Activated T-cell treated with anti-CD3 and anti-CD28 coated beads, Interleukin-2, amount 50 U/mL, for 4 hours (primary cell): ENCODE results near the gene ANKDD1A. TPM values are rescaled to one million over a fixed set of nuclear protein-coding genes. Genes with fewer than 3 reads are reported as not detected.
A peak's percentile ranks its signal among the peaks of the same experiment; 100 is the strongest.

Experiments used
- ATAC-seq, 2 donors: fragments of 200-7000 bp; cut with Tn5 transposase; one replicate each; pipeline ENCODE4 v1.10.0; 2021
- DNase-seq: peaks from one replicate; pipeline ENCODE4 v3.0.0-alpha.2; 2020
- H3K27me3 Mint-ChIP-seq: one replicate; pipeline ENCODE4 v1.8.0; 2021; ENCODE audit warnings: low read depth, mixed read lengths
- H3K36me3 Mint-ChIP-seq: one replicate; pipeline ENCODE4 v1.8.0; 2022; ENCODE audit warnings: mixed read lengths; ENCODE audit not compliant: insufficient read depth
- H3K4me1 Mint-ChIP-seq: one replicate; pipeline ENCODE4 v1.8.0; 2021; ENCODE audit warnings: low read depth, mixed read lengths
- H3K4me3 Mint-ChIP-seq: one replicate; pipeline ENCODE4 v1.8.0; 2021; ENCODE audit warnings: mild to moderate bottlenecking, moderate library complexity, mixed read lengths
- H3K9me3 Mint-ChIP-seq: one replicate; pipeline ENCODE4 v1.8.0; 2021; ENCODE audit warnings: mixed read lengths
- total RNA-seq, 3 donors: library from RNA; stranded (reverse); gene quantifications; one replicate each; pipeline ENCODE4 v1.2.1, GENCODE V29; 2021

ANKDD1A gene
- total RNA-seq, 3 donors from 2014 or later = 0.63 to 2.4 (median 1.4) TPM

DNA sequence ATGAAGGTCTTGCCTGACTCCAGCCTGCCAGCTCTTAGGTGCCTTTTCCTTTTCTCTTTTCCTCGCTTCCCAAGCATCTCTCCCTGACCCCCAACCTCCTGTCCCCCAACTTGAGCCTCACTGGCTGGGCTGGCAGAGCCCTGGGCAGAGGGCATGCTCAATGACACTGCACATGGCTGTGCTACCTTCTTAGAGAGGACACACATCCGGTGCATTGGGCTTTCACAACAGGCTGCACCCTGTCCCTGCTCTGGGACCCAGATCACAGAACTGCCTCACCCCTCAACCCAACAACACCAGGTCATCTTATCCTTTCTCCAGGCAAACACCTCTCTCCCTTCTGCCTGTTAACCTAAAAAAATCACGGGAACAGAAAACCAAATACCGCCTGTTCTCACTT is 7.5 kb upstream of the ANKDD1A start:
- Mint-ChIP-seq H3K27me3 (no peaks in the 10 kb centered on the region), H3K36me3 (peaks cover 2% of the 10 kb centered on the region), H3K4me3 (no peak overlapping the region), H3K9me3 (peaks cover 6% of the 10 kb centered on the region), H3K4me1 (peaks cover 38% of the 10 kb centered on the region)
- DNase-seq = no peak
- no peak for ATAC-seq

DNA sequence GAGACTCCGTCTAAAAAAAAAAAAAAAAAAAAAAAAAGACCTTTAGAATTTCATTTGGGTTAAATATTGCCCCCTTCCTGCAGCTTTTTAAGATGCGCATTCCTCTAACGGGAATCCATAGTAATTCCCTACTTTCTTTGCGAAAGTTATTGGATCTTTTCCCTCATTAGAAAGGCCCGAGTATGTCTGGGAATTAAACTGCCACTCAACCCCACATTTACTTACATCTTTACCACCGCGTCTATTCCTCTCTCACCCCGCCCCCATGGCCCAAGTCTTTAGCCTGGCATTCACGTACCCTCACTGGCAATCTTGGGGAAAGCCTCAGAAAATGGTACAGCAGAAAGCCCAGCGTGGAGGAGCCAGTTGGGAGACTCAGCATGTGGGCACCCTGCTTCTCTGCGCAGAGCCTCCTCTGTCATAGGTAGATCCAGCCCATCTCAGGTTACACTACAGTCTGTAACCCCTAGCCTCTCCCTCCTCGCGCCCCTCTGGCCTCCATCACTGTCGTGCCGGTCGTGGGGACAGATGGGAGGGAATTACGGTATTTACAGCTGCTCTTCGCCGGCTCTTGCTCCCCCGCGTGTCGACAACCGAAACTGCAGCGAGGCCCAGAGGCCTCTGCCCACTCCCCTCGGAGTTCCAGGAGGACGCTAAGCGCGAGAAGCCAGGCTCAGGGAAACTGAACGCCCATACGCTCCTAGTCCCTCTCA is 6.4 kb upstream of the ANKDD1A start:
- H3K36me3 Mint-ChIP-seq = no peaks in the 10 kb centered on the region
- peaks cover 6% of the 10 kb centered on the region for H3K9me3 Mint-ChIP-seq
- DNase-seq = peak; percentile 79
- H3K4me1 Mint-ChIP-seq = peaks cover 37% of the 10 kb centered on the region
- no peaks in the 10 kb centered on the region for H3K27me3 Mint-ChIP-seq
- peak overlapping the region; percentile 73 for H3K4me3 Mint-ChIP-seq
- ATAC-seq = peak; percentile 93 to 95

DNA sequence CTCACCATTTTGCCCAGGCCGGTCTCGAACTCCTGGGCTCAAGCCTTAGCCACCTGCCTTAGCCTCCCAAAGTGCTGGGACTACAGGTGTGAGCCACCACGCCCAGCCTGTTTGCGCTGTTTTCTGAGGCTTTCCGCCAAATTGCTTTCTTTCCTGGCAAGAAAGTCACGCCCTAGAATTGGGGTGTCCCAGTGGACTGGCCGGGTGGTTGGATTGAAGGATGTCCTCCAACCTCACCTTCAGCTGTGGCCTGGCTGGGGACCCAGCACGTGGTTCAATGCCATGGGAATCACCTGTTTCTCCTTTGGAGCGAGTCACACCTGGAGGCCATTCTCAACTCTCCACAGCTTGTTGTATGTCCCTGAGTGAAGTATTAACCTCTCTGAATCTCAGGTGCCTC is 5.8 kb upstream of the ANKDD1A start:
- no peak for ATAC-seq
- DNase-seq = no peak
- Mint-ChIP-seq H3K36me3 (no peaks in the 10 kb centered on the region), H3K4me3 (no peak overlapping the region), H3K4me1 (peaks cover 39% of the 10 kb centered on the region), H3K27me3 (no peaks in the 10 kb centered on the region), H3K9me3 (peaks cover 2% of the 10 kb centered on the region)

DNA sequence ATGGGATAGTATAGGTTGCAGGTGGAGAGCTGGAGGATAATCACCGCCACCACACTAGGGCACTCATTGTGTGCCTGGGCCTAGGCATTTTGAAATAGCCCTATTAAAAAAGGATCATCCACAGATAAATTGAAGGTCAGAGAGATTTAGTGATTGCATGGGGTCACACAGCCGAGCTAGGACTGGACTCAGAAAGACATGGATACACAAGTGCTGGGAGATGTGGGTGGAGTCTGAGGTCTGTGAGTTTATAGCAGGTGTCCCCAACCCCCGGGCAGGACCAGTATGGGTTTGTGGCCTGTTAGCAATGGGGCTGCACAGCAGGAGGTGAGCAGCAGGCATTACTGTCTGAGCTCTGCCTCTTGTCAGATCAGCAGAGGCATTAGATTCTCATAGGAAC is 5.3 kb upstream of the ANKDD1A start:
- Mint-ChIP-seq H3K4me3 (no peak overlapping the region), H3K36me3 (no peaks in the 10 kb centered on the region), H3K9me3 (no peaks in the 10 kb centered on the region), H3K4me1 (peaks cover 41% of the 10 kb centered on the region), H3K27me3 (no peaks in the 10 kb centered on the region)
- no peak for ATAC-seq
- no peak for DNase-seq

DNA sequence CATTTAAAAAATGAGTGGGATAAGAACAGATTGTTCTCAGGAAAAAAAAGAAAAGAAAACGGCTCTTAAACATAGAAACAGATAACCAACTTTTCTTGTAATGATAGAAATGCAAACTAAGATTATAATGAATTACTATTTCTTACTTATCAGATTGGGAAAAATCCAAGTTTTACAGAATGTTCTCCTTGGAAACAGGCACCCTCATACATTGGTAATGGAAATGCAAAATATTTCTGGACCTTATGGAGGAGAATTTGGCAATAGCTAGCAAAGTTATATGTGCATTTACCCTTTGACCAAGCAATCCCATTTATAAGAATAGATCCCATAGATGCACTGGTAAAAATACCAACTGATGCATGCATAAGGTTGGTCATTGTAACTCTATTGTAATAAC is 3.7 kb upstream of the ANKDD1A start:
- ATAC-seq = no peak
- DNase-seq = no peak
- peaks cover 28% of the 10 kb centered on the region for H3K4me1 Mint-ChIP-seq

DNA sequence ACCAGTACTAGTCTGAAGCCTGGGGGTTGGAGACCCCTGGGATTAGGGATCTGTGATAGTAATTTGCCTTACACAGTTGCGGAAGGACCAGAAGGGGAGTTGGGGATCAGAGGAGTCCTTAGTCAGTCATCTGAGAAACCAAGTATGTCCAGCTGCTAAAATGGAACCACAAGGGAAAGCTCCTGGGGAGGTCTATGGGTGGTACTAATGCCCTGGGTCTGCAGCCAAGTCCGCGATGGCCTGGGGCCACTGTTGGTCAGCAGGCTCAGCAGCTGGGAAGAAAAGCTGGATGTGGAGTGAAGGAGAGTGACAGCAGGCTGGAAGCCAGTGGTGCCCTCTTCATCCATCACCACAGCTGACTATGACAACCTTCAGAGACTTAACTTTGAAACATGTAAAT is 2.2 kb upstream of the ANKDD1A start:
- ATAC-seq (no peak), DNase-seq (no peak)
- Mint-ChIP-seq H3K4me3 (no peak overlapping the region), H3K4me1 (peaks cover 15% of the 10 kb centered on the region), H3K27me3 (no peaks in the 10 kb centered on the region), H3K36me3 (no peaks in the 10 kb centered on the region), H3K9me3 (no peaks in the 10 kb centered on the region)

More for the DNA sequence above, 3.7 kb upstream of the ANKDD1A start:
- no peaks in the 10 kb centered on the region for H3K36me3 Mint-ChIP-seq
- no peak overlapping the region for H3K4me3 Mint-ChIP-seq
- no peaks in the 10 kb centered on the region for H3K9me3 Mint-ChIP-seq
- no peaks in the 10 kb centered on the region for H3K27me3 Mint-ChIP-seq

DNA sequence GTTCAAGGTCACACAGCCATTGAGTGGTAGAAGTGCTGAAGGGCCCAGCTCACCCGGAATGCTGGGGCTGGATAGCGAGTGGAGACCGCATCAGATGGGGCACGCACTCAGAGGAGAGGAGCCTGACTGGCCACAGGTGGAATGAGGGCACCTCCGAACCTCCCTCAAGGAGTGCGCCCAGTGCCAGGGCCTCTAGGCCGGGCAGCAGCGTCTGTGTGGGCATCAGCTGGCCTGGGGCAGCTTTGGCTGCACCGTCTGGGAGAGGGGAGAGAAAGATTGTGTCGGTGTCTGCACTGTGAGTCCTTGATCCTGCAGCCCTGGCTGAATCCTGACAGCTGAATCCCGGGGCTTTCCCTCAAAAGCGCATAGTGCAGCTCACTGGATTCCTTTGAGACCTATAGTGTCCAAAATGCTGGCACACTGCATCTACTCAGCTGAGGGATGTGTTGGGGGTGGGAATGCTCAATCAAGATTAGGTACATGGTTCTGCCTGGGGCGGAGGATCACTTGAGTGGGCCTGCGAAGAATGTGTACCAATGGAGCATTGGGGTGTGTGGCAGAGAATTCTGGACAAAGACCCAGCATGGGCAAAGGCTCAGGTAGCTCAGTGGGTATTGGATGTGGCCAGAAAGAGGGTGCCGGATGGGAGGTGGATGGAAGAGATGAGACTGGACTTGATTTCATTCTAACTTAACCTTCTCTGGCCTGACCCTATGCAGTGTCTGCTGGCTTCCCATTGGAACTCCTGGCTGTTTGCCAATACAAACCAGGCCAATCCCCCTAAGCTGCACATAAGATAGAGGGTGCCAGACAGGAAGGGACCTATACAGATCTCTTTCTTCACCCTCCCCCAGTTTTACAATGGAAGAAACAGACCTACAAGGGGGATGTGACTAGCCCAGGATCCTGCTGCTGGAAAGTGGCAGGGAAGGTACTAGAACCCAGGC is 950 bp downstream of the ANKDD1A start:
- Mint-ChIP-seq H3K4me3 (peak overlapping the region; percentile 49), H3K36me3 (no peaks in the 10 kb centered on the region), H3K27me3 (no peaks in the 10 kb centered on the region), H3K9me3 (no peaks in the 10 kb centered on the region), H3K4me1 (peaks cover 9% of the 10 kb centered on the region)
- DNase-seq (no peak), ATAC-seq (no peak)

DNA sequence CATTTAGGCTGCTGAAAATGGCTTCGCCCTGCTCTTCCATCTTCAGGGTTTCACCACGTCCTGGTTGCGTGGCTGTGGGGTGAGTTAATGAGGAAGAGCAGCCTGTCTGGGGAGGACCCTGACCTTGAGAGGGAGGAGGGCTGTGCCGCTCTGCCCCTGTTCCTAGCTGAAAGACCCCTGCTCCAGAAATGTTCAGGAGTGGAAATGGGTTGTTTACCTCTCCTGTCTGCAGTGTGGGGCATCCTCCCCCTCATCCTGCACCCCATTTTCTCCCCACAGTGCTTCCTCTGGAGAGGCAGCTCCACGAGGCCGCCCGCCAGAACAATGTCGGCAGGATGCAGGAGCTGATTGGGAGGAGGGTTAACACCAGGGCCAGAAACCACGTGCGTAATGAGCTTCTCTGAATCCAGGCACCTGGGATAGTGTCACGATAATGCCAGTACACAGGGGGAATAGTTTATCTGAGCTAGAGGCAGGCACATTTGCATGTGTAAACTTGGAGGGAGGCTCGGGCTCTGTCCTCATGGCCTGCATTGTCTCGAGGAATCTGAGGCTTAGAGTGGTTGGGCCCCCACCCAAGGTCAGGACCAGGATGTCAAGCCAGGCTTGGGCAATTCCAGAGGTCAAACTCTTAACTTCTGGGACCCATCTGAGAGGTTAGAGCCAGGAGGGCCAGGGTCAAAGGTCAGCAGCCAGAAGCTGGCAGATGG is 4.0 kb downstream of the ANKDD1A start:
- Mint-ChIP-seq H3K9me3 (no peaks in the 10 kb centered on the region), H3K27me3 (no peaks in the 10 kb centered on the region), H3K36me3 (no peaks in the 10 kb centered on the region), H3K4me3 (no peak overlapping the region), H3K4me1 (peaks cover 9% of the 10 kb centered on the region)
- ATAC-seq = no peak
- DNase-seq = no peak

DNA sequence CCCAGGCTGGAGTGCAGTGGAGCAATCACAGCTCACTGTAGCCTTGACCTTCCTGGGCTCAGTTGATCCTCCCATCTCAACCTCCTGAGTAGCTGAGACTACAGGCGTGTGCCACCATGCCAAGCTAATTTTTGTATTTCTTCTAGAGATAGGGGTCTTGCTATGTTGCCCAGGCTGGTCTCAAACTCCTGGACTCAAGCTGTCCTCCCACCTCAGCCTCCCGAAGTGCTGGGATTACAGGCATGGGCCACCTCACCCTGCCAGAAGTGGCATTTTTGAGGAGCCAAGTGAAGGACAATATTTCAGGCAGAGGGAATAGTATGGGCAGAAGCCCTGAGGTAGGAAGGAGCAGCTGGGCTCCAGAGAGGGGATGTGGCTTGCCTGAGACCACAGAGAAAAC is 4.7 kb downstream of the ANKDD1A start:
- ATAC-seq (no peak), DNase-seq (no peak)
- Mint-ChIP-seq H3K36me3 (no peaks in the 10 kb centered on the region), H3K4me3 (no peak overlapping the region), H3K27me3 (no peaks in the 10 kb centered on the region), H3K9me3 (no peaks in the 10 kb centered on the region), H3K4me1 (peaks cover 3% of the 10 kb centered on the region)

DNA sequence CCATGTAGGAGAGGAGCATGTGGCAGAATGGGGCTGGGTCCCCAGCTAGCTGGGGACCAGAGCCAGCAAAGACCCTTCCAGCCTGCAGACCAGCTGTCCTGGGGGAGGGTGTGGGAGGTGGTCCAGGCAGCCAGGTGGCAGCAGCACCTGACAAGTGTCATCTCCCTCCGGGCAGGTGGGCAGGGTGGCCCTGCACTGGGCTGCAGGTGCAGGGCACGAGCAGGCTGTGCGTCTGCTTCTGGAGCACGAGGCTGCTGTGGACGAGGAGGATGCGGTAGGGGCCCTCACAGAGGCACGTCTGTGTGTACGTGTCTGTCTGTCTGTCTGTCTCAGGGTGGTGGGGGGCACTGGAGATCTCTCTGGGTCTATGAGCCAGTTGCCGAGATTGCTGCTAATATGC is 5.5 kb downstream of the ANKDD1A start:
- H3K4me3 Mint-ChIP-seq = no peak overlapping the region
- H3K36me3 Mint-ChIP-seq = no peaks in the 10 kb centered on the region
- H3K4me1 Mint-ChIP-seq = peaks cover 2% of the 10 kb centered on the region
- ATAC-seq (no peak), DNase-seq (no peak)
- no peaks in the 10 kb centered on the region for H3K9me3 Mint-ChIP-seq
- no peaks in the 10 kb centered on the region for H3K27me3 Mint-ChIP-seq

DNA sequence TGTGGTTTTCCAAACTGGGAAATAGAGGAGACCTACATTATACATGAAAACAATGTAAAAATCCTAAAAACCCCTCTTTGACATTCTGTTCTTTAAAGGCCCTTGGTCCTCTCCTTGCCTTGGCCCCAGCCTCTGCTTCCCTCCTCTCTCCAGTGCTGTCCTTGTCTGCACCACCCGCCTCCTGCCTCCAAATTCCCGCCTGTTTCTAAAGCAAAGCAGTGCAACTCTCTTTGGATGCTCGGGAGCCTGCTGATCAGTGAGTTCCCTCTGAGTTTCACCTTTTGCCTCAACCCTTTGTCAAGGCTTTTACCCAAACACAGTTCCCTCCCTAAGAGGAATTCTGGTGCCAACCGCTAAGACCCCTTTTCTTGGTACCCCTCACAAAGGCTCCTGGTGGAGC is 8.0 kb downstream of the ANKDD1A start:
- DNase-seq (no peak), ATAC-seq (no peak)
- Mint-ChIP-seq H3K4me1 (peaks cover 2% of the 10 kb centered on the region), H3K27me3 (no peaks in the 10 kb centered on the region), H3K9me3 (no peaks in the 10 kb centered on the region), H3K4me3 (no peak overlapping the region), H3K36me3 (peaks cover 4% of the 10 kb centered on the region)

DNA sequence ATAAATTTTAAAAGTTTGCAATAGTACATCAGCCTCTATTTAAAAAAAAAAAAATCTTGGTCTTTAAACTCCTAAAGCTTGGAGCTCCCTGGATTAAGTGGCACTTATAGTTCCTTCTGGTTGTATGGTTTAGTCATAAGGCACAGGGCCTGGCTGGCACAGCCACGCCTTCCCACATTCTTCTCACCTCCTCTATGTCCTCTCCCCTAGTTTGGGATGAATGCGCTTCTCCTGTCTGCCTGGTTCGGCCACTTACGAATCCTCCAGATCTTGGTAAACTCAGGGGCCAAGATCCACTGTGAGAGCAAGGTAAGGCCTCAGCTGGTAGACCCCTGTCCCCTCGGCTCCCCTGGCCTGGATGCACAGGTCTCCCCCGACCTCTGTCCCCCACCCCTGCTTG is 10.0 kb downstream of the ANKDD1A start:
- no peaks in the 10 kb centered on the region for H3K4me1 Mint-ChIP-seq
- no peaks in the 10 kb centered on the region for H3K9me3 Mint-ChIP-seq
- DNase-seq = no peak
- H3K27me3 Mint-ChIP-seq = no peaks in the 10 kb centered on the region
- H3K4me3 Mint-ChIP-seq = no peak overlapping the region
- no peak for ATAC-seq
- peaks cover 13% of the 10 kb centered on the region for H3K36me3 Mint-ChIP-seq

DNA sequence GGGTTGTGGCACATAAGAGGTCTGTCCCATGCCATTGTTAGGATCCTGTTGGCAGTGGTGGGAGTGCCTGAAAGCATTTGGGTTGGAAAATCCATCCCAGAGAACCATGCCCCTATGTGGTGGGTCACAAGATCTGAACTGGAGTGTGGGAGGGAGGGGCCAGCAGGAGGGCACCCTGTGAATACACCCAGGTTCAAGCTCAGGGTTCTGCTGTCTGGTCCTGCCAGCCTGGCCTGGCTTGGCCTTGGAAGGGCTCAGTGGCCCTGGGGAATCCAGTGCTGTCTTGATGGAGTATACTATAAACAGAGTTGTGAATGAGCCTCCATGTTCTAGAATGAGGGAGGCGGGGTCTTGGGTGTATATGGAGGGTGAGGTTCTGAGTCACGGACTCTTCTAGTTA is 11.8 kb downstream of the ANKDD1A start:
- H3K4me1 Mint-ChIP-seq = no peaks in the 10 kb centered on the region
- H3K4me3 Mint-ChIP-seq = no peak overlapping the region
- no peak for DNase-seq

More for the DNA sequence above, 11.8 kb downstream of the ANKDD1A start:
- no peaks in the 10 kb centered on the region for H3K27me3 Mint-ChIP-seq
- peaks cover 14% of the 10 kb centered on the region for H3K36me3 Mint-ChIP-seq
- ATAC-seq = no peak
- H3K9me3 Mint-ChIP-seq = no peaks in the 10 kb centered on the region
